Measurements from ENCODE around the gene DZIP1L.

DZIP1L gene

GRCh38 chr3:138025553-138025952 is 89.9 kb downstream of the DZIP1L start:
- TF ChIP-seq CTCF (IDR thresholded peaks at IDR 0.05; ENCODE audit: borderline replicate concordance, insufficient read depth, low read depth, low read length) = no peak
- no peak overlapping the region for H3K4me3 ChIP-seq (ENCODE audit: low read depth, low read length)

GRCh38 chr3:138023754-138024153 is 91.7 kb downstream of the DZIP1L start:
- TF ChIP-seq CTCF (IDR thresholded peaks at IDR 0.05; ENCODE audit: borderline replicate concordance, insufficient read depth, low read depth, low read length) = no peak
- H3K4me3 ChIP-seq (ENCODE audit: low read depth, low read length) = no peak overlapping the region

GRCh38 chr3:138019281-138020069 is 95.9 kb downstream of the DZIP1L start:
- no peak overlapping the region for H3K4me3 ChIP-seq (ENCODE audit: low read depth, low read length)
- TF ChIP-seq CTCF (IDR thresholded peaks at IDR 0.05; ENCODE audit: borderline replicate concordance, insufficient read depth, low read depth, low read length) = no peak

GRCh38 chr3:138016065-138016464 is 99.3 kb downstream of the DZIP1L start:
- no peak overlapping the region for H3K4me3 ChIP-seq (ENCODE audit: low read depth, low read length)
- TF ChIP-seq CTCF (IDR thresholded peaks at IDR 0.05; ENCODE audit: borderline replicate concordance, insufficient read depth, low read depth, low read length) = no peak

GRCh38 chr3:138012526-138012925 is 102.9 kb downstream of the DZIP1L start:
- no peak overlapping the region for H3K4me3 ChIP-seq (ENCODE audit: low read depth, low read length)
- no peak for TF ChIP-seq CTCF (IDR thresholded peaks at IDR 0.05; ENCODE audit: borderline replicate concordance, insufficient read depth, low read depth, low read length)

Measured in GM12875 (cell line).